IPS-11a (cell line): ENCODE results near the gene PRR9.

Source experiments
- H3K4me3 ChIP-seq: one replicate; pipeline ENCODE4 v1.5.1; 2013; ENCODE audit warnings: low read depth, low read length, control low read depth

The PRR9 gene

GRCh38 chr1:153262462-153263157 is 45.2 kb downstream of the PRR9 start:
- no peak overlapping the region for H3K4me3 ChIP-seq

- no peak overlapping the region for H3K4me3 ChIP-seq
Observed at GRCh38 chr1:153265457-153265856, 48.1 kb downstream of the PRR9 start.
